ENCODE data around the gene ATRN.
A peak's percentile ranks its signal among the peaks of the same experiment; 100 is the strongest.
"Not testable (repeated sequence)": the region's sequence is repeated elsewhere in the genome, so short reads cannot be mapped to it uniquely, and the experiment has no call there.

ATRN gene

DNA sequence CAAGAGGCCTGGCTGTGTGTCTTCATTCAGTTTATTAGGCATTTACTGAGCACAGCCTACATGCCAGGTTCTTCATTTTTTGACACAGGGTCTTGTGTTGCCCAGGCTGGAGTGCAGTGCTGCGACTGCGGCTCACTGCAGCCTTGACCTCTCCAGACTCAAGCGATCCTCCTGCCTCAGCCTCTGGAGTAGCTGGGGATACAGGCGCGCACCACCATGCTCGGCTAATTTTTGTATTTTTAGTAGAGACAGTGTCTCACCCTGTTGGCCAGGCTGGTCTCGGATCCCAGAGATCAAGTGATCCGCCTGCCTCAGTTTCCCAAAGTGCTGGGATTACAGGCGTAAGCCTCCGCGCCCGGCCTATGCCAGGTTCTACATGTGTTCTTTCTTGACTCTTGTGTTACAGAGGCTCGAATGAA is 601 bp upstream of the ATRN start:
- DNase-seq (ENCODE audit: low spot score): no peak

DNA sequence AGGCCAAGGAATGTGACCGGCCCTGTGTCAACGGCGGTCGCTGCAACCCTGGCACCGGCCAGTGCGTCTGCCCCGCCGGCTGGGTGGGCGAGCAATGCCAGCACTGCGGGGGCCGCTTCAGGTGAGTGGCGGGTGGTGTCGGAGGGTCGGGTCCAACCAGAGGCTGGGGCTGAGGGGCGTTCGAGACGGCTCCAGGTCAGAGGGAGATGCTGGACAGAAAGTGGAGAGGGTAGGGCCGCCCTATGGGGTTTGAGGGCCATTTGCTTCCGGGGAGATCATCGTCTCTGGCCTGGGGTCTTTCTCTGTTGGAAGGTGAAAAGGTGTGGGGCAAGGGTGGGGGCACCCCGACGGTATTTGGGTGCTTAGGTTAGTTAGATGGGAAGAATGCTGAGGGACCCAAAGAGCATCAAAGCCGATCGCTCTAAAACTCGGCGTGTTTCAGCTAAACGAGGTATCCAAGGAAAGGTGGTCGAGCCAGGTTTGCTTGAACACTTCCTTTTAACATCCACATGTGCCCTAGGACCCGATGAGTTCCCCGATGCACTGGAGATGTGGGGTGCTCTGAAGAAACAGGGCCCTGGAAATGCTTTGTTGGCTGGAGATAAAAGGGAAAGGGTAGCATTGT is 691 bp downstream of the ATRN start:
- peak; percentile 12 for DNase-seq (ENCODE audit: low spot score)

DNA sequence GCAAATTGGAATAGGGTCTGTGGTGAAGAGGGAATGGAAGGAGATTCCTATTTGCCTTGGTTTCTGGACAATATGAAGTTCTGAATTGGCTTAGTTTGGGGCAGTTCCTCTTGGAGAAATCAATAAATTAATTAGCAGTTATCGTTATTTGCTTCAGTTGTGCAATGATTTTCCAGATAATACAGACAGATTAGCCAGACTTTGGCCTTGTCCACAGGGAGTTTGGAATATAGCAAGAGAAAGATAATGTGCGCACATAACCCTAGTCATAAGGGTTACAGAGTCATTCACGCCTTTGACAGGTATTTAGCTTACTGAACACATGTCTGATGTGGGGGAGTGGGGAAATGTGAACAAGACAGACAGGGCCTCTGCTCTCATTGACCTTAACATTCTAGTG is 1.3 kb downstream of the ATRN start:
- no peak for DNase-seq (ENCODE audit: low spot score)

DNA sequence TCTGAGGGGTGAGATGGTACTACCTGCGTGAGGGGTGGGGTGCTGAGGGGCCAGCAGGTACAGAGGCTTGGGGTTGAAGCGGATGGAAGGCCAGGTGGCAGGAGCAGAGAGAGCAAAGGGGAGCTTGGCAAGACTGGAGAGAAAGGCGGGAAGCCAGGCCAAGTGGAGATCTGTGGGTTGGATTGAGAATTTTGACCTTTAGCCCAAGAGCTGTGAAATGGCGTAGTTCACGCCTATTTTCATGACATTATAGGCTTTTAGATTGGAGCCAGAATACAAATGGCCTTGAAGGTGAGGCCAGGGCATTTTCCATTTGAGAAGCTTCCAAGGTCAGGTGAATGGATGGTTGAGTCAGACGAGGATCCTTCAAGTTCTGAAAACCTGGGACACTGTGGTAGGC is 2.5 kb downstream of the ATRN start:
- no peak for DNase-seq (ENCODE audit: low spot score)

DNA sequence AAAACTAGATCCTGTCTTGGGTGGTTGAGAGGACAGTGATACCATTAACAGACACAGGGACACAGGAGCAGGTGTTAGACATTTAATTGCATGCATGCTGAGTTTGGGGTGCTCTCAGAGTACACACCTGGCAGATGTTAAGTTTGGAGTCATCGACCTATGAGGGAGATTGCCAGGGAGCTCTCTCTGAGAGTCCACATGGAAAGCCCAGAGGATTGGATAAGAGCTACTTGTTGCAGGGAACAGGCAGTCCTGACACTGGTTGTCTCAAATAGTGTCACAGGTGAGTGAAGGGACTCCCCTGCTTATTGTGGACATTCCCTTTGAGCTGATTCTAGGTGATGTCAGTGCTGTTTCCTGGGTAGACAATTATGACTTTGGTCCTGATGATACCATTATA is 3.1 kb downstream of the ATRN start:
- DNase-seq (ENCODE audit: low spot score): no peak

DNA sequence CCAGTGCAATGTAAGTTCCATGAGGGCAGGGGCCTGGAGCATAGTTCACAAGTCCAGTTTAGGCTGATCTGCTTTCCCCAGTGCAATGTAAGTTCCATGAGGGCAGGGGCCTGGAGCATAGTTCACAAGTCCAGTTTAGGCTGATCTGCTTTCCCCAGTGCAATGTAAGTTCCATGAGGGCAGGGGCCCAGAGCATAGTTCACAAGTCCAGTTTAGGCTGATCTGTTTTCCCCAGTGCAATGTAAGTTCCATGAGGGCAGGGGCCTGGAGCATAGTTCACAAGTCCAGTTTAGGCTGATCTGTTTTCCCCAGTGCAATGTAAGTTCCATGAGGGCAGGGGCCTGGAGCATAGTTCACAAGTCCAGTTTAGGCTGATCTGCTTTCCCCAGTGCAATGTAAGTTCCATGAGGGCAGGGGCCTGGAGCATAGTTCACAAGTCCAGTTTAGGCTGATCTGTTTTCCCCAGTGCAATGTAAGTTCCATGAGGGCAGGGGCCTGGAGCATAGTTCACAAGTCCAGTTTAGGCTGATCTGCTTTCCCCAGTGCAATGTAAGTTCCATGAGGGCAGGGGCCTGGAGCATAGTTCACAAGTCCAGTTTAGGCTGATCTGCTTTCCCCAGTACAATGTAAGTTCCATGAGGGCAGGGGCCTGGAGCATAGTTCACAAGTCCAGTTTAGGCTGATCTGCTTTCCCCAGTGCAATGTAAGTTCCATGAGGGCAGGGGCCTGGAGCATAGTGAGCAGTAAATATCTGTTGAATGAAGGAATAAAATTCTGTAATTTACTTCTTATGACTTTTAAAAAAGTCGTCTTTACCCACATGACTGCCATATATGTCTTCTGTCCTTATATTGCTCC is 6.4 kb downstream of the ATRN start:
- not testable (repeated sequence) for DNase-seq (ENCODE audit: low spot score)

DNA sequence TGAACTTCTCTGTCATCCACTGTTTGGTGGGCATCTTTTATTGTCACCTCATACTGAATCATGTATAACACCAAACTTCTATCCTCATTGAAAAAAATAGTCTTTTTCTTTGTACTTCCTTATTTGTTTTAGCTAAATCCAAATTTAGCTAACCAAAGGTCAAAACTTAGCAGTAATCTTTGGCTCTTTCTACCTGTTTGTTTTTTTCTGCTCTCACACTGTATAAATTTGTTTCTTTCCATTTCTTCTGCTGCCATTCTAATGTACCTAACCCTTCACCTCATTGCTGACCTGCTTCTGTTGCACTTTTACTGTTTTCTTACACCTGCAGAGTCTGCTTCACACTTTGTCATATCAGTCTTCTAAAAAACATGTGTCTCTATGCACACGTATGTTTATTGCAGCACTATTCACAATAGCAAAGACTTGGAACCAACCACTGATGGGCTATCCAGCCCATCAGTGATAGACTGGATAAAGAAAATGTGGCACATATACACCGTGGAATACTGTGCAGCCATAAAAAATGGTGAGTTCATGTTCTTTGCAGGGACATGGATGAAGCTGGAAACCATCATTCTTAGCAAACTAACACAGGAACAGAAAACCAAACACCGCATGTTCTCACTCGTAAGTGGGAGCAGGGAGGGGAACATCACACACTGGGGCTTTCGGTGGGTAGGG is 7.2 kb downstream of the ATRN start:
- DNase-seq (ENCODE audit: low spot score): no peak

DNA sequence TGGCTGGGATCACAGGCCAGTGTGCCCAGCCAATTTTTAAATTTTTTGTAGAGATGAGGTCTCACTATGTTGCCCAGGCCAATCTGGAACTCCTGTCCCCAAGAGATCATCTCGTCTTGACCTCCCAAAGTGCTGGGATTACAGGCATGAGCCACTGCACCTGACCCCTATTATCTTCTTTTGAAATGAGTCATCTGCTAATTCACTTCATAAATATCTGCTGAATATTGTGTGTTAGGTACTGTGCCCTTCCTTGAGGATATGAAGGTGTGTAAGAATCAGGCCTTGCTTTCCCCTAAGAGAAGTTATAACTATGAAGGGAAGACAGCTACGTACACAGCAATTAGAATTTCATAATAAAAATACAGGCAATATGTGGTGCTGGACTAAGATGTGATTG is 8.2 kb downstream of the ATRN start:
- DNase-seq (ENCODE audit: low spot score): no peak

DNA sequence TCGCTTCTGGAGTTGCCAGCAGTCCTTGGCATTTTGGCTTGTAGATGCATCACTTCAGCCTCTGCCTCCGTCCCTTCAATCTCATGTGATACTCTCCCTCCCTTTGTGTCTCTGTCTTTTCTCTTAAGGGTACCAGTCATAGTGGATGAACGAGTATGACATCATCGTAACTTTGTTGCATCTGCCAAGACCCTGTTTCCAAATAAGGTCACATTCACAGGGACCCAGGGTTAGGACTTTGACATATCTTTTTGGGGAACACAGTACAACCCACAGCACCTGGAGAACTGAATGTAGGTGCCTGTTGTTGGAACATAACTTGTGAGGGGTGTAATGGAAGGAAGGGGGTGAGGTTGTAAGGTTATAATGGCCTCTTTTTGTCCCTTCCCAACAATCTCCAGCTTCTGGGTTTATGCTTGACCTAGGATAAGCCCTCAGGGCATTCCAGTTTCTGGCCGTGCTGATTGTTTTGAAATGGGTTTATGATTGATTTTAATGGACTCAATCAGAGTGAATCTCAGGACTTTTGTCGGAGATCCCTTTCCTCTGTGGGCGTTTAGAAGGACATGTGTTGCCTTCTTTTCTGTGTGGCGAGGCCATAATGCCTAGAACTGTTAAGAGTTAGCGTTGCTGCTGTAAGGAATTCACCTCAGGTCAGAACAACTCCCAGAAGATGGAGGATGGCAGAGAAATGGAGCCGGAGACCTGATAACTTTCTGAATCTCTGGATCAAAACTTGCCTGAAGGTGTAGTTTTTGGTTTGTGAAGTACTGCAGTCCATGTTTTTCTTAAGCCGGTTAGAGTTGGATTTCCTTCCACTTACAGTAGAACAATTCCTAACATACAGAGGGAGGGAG is 9.2 kb downstream of the ATRN start:
- DNase-seq (ENCODE audit: low spot score): no peak

DNA sequence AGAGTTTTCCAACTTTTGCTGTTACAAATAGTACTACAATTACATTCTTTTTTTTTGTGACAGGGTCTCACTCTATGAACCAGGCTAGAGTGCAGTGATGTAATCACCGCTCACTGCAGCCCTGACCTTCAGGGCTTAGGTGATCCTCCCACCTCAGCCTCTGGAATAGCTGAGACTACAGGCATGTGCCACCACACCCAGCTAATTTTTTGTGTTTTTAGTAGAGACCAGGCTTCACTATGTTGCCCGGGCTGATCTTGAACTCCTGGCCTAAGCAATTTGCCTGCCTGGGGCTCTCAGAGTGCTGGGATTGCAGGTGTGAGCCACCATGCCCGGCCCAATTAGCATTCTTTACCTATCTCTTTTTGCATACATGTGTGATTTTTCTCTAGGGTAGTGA is 12.5 kb downstream of the ATRN start:
- DNase-seq (ENCODE audit: low spot score): no peak

DNA sequence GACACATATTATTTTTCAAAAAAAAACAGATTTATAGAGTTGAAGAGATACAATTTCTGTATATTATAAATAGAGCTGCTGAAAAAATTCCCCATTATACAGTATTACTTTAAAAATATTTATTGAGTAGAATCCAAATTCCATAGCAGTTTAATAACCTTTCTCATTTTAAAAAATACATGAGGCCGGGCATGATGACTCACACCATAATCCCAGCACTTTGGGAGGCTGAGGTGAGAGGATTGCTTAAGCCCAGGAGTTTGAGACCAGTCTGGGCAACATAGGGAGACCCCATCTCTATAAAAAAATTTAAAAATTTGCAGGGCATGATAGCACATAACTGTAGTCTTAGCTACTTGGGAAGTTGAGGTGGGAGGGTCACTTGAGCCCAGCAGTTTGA is 13.0 kb downstream of the ATRN start:
- DNase-seq (ENCODE audit: low spot score): no peak

DNA sequence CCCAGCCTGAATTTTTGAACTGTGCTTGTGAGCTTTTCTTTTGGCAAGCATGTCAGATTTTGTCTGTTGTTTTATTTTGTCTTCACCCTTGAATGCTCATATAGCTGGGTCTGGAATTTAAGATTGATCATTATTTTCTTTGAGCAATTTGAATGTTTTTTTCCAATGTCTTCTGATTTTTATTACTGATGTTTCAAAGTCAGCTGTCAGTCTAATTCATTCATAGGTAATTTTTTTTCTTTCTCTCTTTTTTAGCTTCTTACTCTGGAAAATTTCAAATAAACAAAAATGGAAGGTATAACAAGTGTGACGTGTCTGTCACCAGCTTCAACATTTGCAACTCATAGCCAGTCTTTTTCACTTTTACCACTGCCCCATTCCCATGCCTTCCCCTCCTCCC is 15.1 kb downstream of the ATRN start:
- DNase-seq (ENCODE audit: low spot score): no peak

DNA sequence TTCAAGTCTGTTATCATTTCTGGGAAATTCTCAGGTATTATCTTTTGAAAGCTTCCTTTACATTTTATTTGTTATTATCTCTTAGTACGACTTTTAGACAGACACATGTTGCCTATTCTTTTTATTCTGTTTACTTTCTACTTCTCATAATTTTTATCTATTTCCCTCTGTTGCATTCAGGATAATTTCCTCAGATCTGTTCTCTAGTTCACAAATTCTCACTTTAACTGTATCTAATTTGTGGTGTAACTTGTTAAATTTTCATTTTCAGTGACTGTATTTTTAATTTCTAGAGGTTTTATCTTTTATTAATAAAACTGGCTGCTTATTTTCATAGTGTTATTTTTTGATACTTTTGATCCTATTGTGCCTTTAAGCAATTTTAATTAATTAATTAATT is 16.0 kb downstream of the ATRN start:
- no peak for DNase-seq (ENCODE audit: low spot score)

DNA sequence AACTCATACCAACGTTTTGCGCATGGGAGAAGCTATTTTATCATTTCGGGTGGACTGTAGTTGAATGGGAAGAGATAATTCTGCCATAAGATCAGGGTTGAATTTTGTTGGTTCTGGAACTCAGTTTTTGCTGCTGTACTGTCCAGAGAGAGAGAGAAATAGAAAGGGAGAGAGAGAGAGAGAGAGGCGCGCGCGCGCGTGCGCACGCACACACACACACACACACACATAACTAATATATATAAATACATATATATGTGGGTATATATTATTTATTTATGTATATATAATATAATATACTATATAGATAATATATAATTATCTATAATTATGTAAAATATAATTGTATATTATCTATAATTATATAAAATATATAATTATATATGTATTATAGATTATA is 21.9 kb downstream of the ATRN start:
- no peak for DNase-seq (ENCODE audit: low spot score)

DNA sequence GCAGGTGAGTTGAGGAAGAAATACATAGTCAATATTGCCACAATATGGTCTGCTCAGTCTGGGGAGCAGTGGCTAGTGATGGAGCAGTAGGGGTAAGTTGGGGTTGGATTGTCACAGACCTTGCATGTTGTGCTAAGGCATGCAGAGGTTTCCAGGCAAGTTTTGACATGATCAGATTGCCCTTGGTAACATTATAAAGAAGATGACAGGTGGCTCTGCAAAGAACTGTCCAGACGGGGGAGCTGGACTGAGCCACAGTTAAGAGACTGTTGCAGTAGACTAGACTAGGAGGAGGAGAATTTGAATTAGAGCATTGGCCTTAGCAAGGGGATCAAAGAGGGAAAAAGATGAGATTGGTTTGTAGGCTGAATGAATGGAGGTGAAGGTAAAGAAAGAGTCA is 23.4 kb downstream of the ATRN start:
- no peak for DNase-seq (ENCODE audit: low spot score)

DNA sequence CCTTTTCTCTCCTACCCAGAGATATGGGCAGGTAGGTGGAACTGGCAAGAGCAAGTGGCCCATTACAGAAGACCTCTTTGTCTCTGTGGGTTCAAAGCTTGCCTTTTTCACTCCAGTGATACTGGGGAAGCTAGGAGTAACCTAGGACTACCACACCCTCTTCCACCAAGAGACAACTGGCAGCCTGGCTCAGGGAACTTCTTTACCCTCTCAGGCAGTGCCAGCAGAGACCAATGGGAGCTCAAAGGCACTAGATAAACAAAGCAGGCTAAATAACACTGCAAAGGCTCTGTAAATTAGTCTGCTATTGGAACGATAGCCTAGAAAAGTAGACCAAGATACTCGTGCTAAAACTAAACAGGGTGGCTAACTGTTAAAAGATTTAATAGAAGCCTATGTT is 32.1 kb downstream of the ATRN start:
- DNase-seq (ENCODE audit: low spot score): no peak

DNA sequence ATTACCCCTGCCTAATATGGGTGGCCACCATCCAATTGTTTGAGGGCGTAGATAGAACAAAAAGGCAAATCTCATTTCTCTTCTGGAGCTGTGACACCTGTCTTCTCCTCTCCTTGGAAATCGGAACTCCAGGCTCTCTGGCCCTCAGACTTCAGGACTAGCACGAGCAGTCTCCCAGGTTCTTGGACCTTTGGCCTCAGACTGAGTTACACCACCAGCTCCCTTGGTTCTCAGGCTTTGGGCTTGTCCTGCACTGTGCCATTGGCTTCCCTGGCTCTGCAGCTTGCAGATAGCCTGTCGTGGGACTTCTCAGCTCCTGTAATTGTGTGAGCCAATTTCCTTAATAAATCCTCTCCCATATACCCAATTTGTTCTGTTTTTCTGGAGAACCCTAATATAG is 34.3 kb downstream of the ATRN start:
- DNase-seq (ENCODE audit: low spot score): no peak

DNA sequence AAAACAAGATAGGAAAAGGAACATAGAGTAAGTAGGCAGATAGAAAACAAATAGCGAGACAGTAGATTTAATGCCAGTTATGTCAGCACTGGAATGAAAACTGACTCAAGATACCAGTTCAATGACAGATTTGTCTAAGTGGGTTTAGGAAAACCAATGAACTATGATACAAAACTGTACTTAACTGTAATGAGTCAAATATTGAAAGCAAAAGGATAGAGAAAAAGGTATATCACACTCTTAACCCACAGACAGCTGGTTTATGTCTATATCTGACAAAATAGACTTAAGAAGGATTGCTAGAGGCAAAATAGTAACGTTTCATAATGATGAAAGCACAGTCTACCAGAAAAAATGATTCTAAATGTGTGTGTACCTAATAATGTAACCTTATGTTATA is 38.2 kb downstream of the ATRN start:
- no peak for DNase-seq (ENCODE audit: low spot score)

DNA sequence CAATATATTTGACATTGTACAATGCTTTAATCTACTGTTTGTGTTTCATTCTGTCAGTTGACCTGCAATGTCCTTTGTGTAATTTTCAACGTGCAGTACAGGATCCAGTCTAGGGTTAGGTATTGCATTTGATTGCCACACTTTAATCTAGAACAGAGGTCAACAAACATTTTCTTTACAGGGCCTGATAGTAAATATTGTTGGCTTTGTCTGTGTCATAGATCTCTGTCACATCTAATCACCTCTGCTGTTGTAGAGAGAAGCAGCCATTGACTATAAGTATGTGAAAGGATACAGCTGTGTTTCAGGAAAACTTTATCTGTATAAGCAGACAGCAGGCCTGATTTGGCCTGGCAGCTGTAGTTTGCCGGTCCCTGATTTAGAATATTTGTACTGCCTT is 39.3 kb downstream of the ATRN start:
- DNase-seq (ENCODE audit: low spot score): no peak

DNA sequence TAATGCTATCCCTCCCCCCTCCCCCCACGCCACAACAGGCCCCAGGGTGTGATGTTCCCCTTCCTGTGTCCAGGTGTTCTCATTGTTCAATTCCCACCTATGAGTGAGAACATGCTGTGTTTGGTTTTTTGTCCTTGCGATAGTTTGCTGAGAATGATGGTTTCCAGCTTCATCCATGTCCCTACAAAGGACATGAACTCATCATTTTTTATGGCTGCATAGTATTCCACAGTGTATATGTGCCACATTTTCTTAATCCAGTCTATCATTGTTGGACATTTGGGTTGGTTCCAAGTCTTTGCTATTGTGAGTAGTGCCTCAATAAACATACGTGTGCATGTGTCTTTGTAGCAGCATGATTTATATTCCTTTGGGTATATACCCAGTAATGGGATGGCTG is 41.4 kb downstream of the ATRN start:
- not testable (repeated sequence) for DNase-seq (ENCODE audit: low spot score)

DNA sequence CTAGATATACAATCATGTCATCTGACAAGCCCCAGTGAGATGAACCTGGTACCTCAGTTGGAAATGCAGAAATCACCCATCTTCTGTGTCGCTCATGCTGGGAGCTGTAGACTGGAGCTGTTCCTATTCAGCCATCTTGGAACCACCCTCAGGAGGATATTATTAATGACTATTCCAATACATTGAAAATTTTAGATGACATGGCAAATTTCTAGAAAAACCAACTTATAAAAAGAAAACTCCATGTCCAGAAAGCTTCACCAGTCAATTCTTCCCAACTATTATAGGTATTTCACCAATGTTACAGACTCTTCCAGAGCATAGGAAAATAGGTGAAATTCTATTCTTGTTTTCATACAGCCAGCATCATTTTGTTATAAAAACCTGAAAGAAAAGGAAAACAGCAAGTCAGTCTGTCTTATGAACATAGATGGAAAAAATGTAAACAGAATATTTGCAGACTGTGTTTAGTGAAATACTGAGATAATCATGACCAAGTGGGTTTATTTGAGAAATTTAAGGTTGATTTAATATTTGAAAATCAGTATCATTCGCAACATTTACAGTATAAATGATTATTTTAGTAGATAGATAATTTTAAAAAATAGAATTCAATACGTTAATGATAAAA is 43.3 kb downstream of the ATRN start:
- DNase-seq (ENCODE audit: low spot score): no peak
